SW480 (cell line): ENCODE data around the gene PCDH7.

Experiments
- DNase-seq: peaks from one replicate; pipeline ENCODE4 v3.0.0-alpha.2; 2016; ENCODE audit warnings: low spot score

The PCDH7 gene

DNA sequence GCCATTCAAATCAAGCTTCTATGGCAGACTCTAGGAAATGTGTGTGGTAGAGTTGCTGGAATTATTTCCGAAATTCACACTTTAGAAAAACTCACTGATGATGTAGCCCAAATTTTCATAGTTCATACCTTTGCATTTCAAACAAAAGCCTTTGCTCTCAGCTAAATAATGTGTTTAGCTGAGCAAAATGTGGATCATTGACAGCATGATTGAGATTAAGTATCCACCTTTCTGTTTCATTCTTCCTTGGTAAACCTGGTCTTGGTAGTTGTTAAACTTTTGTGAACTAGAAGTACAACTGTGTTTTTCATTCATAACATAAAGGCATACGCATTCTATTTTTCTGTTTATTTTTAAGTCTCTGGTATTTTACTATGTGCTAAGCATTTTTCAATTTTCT, 7.2 kb downstream of the PCDH7 start:
- no peak for DNase-seq

DNA sequence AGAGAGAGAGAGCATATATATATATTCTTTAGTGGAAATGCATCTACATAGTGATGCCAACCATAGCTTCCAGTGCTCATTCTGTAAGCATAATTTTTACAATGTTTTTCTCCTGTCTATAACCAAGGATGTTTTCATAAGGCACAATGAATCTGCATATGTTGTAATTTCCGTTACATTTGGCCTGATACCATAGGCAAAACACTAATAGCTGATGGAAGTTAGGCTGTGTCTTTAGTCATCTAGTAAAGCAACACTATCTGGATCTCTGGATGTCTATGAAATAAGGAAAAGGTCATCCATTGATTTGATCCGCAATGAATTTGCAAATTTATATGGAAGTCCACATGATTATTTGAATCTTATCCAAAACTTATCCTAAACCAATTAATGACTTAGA, 8.1 kb downstream of the PCDH7 start:
- no peak for DNase-seq

DNA sequence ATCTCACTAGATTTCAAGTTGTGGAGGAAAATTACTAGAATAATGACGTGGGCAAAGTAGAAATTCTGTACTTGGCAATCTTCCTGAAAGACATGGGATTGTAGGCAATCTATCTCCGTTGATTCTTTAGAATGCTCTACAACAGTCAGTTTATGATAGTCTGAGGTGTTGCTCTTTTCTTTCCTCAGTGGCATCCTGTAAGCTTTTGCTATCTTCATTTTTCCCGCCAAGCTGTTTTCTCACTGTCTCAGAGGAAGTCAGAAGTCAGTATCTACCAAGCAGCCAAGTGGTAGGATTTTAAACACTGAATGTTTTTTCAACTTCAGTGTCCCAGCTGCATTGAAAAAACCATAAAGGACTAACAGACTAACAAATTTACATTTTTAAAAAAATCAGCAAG, 23.7 kb downstream of the PCDH7 start:
- DNase-seq = no peak

DNA sequence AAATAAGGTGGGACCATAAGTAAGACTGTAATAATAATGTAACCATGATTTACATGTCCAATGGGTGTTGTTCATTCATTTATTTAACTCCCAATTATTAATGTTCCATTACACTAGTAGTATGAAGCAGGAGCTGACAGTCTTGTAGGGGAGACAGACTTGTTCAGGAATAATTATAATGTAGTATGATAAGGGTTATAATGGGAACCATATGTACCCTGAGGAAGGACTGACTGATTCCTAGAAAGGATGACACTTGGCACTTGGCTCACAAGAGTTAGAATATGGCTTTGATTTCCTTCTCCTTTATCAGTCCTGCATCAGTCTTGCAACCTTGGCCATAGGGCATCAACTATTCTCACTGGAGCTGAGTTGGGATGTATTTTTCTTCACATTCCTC, 24.2 kb downstream of the PCDH7 start:
- DNase-seq = no peak

DNA sequence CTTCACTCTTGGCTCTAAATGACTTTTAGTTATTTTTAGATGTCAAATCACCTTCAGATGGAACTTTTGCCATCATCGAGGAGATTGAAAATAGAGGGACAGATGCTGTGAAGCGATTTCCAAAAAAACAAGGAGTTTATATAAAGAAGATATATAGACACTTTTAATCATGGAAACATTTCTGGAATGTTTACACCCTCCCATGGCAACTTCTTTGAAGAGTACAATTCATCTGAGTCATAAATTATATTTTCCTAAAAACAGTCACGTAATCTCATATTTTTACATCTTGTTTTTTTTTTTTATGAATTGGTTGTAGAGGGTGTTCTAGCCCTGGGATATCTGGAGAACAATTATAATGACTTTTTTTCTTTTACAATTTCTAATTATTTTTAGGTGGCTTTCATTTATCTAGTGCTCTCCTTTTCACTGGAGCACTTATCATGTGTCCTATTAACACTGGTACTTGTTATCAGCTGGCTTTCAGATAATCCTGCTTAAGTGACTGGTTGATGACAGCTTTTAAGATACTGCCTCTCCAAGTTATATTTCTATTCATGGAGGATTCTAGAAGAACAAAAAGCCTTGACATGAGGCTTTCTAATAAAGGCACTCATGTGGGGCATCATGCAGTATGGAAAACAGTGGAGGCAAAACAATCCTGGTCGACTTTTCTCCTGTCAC, 24.9 kb downstream of the PCDH7 start:
- DNase-seq = no peak

DNA sequence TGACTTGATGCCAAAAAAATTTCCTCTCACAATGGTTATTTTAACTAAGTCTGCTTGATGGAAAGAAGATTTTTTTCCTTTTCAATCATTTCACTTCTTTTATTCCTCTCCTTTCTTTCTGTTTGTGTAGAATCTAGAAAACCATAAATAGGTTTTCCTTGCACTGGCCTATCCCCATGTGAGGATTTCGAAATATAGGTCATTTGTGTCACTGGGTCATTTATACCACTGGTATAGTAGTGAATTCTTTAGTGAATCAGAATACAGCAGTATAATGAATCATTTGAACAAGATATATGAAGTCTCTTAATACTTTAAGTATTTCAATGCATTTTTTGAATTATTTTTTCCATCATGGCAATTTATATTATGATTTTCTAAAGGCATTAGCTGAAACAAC, 26.6 kb downstream of the PCDH7 start:
- DNase-seq = no peak

DNA sequence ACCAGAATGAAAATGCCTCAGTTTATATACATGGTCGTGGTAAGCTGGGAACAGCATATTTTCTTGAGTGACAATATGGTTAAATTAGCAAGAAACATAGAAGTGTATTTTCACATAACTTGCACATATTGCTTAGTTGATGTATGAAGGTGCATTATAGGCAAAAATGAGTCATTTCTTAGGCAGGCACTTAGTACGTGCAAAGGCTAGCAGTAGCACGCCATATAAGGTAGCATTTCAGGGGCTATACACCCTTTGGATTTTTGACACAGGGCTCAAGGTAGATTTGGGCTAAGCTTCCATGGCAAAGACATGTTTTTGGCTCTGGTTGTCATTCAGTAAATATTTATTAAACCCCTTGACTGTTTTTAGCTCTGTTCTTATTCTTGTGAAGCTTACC, 33.1 kb downstream of the PCDH7 start:
- DNase-seq = no peak

DNA sequence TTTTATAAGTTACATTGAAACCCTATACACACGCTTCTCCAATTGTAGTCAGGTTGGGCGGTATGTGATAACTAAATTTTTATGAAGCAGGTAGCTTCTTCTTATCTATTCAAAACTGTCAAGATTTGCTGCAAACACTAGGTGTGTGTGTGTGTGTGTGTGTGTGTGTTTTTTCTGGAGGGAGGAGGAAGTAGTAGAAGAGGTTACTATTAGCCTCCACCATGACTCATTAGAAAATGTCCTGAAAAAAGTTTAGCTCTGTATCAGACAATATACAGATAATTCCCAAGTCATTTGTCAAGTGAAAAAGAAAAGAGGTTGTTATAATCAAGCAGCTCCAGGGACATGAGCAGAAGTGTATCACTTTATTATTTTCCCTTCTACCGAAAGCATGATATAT, 33.9 kb downstream of the PCDH7 start:
- no peak for DNase-seq

DNA sequence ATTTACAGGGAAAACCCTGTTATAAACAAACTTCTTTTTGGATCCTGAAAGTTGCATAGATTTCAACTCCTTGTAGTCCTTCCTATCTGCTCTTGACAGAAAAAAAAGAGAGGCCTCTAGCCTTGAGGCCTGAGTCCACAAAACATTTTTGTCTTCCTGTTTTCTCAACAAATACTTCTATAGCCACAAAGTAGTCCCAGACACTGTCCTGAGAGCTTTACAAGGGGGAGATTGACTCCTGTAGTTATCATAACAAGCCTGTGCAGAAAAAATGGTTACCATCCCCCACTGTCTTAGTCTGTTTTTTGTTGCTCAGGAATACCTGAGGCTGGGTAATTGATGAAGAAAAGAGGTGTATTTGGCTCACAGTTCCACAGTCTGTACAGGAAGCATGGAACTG, 35.2 kb downstream of the PCDH7 start:
- no peak for DNase-seq

DNA sequence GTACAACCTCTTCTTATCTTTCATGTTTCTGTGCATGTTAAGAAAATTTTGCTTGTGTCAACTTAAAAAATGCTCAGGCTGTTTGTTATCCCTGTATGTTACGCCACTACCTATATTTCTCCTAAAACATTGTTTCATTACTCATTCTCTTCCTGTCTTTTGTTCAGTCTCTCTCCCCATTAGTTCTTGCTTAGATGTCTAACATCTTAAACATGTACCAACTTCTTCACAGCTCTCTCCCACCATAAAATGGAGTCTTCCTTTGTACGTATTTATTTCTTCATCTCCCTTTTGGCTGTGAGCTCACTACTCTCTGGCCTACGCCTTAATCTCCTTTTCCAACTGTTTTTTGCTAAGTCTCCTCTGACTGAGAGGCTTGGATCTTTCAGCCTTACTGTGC, 36.4 kb downstream of the PCDH7 start:
- DNase-seq = no peak

DNA sequence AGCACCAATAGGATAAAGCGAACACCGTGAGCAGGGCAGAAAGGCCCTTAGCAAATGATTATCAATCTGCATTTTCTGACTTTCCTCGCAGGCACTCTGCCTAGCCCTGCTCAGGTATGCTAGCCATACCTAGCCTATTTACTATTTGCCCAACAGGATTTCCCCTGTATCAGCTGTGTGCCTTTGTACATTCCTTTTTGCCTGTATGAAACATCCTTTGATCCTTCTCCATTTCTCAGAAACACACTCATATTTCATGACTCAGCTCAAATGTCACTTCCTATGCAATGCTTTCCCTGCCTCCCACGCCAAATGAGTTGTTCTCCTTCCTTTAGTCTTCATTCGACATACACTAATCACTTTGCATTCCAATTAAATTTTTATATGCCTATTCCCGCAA, 37.2 kb downstream of the PCDH7 start:
- peak; percentile 82 for DNase-seq

DNA sequence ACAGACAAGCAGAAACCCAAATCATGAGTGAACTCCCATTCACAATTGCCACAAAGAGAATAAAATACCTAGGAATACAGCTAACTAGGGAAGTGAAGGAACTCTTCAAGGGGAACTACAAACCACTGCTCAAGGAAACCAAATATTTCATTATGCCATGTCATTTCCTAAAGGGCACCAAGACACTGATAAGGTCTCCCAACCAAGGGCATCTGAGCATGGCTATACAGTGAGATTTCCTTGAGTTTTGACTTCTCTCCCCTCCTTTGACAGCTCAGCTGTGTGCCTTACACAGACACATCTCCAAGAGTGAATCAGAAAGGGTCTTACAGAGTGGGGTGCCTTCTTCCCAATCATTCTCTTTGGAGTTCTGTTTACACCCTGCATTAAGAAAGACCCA, 40.4 kb downstream of the PCDH7 start:
- DNase-seq = no peak

DNA sequence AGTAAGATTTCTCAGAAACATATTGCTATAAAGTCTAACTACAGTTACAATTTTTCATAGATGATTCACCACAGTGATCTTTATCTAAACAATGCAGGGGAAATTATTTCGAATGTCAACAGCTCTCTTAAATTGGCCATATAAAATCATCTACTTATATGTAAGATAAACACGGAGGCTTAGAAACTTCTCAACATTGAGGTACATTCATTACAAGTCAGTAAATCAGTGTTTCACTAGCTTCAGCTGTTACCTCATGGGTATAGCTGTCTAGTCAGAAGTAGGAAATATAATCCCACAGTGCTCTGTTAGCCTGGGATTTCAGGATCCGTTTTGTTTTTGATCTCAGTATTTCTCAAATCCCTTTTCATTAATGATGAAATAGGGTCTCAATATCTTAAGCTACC, 43.2 kb downstream of the PCDH7 start:
- no peak for DNase-seq

DNA sequence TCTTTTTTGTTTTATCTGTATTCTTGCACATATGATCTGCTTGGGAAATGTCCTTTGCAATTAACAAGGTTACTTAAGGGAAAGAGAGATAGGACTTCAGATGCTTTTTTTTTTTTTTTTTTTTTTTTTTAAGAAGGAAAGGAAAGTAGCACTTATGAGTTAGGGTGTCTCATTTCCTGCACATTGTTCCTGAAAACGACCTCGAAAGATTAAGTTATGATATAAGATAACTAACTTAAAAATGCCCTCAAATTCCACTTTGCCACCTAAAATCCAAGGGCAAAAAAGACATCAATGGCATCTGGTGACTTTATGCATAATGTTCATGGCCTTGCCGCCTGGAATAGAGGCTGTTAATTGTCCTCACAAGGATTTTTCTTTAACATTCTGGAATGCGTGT, 44.9 kb downstream of the PCDH7 start:
- DNase-seq = no peak

DNA sequence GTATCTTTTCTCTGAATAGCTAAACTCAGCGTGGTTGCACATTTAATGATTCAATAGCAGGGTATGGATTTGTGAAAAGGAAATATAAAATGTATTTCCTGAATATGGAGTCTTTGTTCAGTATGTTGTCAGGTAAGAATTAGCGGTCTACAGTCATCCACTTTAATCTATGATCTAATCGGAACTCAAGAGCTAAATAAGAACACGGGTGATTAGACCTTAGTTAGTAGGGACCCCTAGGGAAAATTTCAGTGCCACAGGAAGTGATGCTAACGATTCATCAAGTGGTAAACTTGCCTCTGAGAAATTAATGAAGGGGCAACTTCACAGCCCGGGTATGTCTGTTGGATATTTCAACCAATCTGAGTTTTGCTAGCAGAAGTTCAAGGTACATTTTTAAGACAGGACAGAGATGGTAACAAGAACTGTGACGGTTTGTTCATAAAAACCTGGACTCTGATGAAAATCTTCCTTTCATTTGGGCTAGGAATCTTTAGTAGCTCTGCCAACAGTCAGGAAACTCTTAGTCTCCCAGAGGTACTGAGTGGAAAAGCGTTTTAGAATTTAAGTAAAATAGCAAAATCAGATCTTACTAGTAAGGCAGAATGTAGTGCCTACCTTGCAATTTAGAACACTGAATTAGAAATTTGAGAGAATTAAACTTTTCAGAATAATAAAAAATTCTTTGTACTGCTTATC, 47.1 kb downstream of the PCDH7 start:
- no peak for DNase-seq

DNA sequence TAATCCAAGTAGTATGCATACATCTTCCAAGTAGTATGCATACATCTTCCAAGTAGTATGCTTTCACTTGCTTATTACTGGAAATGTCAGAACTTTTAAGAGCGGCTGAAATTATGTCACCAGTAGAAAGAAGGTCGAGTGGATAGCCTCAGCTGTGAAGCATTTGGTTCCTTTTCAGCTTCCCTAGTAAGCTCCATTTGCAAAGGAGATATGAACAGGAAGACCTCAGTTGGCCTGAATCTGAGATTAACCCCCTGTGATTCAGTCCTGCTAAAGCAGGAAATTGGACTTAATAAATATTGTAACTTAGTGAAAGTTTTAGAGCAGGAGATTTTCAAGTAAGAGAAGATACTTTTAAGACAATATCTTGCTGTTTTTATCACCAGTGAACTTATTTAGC, 48.1 kb downstream of the PCDH7 start:
- no peak for DNase-seq

DNA sequence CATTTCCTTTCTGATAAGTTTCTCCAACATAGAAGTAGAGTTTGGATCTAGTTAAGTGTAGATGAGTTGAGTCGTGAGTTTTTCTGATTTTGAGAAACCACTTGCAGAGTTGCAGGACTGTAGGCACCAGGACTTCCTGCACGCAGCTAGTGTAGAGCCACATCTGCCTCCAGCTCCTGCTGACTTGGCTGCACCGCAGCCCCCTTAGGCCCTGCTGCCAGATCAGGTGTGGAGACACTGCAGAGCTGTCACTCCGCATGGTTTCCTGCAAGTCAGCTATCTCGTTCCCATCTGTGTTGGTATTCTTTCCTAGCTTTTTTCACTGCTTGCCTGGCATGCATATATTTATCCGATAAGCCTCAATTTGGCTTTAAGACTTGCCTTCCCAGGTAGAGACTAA, 48.9 kb downstream of the PCDH7 start:
- DNase-seq = no peak

DNA sequence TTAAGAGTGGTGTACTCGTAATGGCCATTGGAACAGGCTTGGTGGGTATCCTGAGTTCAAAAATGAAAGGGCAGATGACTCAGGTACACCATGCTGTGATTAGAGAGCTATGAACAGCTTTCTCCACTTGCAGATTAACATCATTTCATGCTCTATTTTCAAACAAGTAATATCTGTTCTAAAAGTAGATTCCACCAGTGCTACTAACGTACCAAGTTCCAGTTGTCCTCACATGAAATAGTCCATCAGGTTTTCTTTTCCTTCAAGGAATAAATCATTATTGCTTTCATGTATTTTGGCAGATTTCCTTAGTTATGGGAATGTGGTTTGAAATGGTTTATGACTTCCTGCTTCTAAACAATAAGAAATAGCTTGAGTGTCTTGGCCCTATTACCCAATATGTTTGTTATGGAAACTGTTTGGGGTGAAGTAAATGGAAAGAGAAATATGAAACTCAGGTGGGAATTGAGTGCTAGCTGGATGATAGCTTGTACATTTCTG, 49.9 kb downstream of the PCDH7 start:
- no peak for DNase-seq

DNA sequence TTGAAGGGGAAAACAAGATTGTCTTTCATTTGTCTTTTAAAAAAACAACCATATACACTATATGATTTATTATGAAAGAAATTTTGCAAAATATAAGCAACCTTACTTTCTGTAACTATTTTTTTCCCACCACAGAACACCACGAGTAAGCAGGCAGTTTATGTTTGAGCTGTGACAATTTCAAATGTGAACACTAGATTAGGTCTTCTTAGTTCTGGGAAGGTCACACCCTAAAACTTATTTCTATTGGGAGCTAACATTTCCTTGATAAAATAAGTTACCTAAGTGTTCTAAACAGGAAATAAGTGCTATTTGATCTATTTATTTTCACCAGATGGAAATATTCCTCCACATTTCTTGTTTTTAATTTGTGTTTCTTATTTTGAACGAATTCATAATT, 50.6 kb downstream of the PCDH7 start:
- DNase-seq = no peak

DNA sequence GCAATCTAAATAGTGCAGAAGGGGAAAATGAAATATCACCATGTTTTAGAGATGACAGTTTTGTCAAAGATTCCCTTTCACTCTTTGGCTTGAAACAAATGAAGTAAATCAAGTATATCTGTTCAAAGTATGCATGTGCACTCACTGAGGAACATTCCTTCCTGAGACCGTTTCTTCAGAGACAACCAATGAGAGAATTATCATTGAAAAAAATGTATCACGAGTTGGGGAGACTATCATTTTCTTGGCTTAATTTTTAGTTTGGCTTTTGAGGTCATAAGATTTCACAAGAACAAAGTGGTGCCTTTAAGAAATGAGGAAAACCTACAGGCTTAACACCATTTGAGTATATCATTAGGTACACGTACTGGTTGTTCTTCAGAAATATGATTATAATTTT, 56.3 kb downstream of the PCDH7 start:
- no peak for DNase-seq

DNA sequence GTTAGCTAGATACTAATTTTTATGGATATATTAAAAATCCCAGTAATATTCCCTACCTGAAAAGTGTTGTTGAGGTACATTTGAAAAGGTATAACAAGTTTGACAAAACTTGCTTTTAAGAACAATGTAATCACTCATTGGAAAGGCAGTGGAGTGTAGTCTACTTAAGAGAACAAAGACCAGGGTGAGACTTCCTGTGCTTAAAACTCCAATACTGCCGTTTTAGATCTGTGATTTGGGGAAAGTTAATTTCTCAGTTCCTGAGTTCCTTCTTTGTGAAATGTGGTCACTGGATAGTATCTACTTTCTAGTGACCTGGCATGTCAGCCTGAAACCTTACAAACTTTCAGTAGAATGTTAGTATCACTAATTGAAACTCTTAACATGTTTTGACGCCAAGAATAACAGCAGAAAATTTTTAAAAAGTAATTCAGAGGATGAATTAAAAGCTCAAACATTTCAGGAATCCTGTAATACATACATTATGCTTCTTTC, 56.8 kb downstream of the PCDH7 start:
- no peak for DNase-seq
